Lung microvascular endothelial cell (primary cell): ENCODE measurements around the gene ERC2. TPM values are rescaled to one million over a fixed set of nuclear protein-coding genes. Genes with fewer than 3 reads are reported as not detected.
"Not testable (repeated sequence)": the region's sequence is repeated elsewhere in the genome, so short reads cannot be mapped to it uniquely, and the experiment has no call there.

Source experiments
- DNase-seq, 2 donors: peaks; one replicate each; pipeline versions ENCODE4 v3.0.0 to v3.0.0-alpha.2; 2010; ENCODE audit warnings: low read depth in 2 of 2
- total RNA-seq: library from RNA; depleted of rRNA; stranded (reverse); fragments of >200 nt; gene quantifications from 2 replicates; pipeline ENCODE4 v1.2.1, GENCODE V29; 2014

The ERC2 gene
- total RNA-seq, 1 donor from 2014 or later = 2.2 TPM

DNA sequence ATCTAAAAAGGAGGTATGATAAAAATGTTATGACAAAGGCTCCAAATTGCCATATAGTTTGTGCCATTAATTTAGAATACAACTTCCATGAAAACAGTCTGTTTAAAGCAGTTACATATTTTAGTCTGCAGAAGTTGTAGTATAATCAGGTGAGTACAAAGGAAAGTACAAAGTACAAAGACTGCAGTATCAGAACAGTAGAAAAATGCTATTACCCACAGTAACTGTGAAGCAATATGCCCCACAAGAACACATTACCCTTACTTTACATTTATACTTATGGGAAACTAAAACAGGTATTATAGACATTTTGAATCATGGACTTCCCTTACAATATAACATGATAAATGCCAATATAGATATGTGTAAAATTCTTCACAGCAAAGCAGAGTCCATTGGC lies 398.5 kb downstream of the ERC2 start:
- DNase-seq = no peak

DNA sequence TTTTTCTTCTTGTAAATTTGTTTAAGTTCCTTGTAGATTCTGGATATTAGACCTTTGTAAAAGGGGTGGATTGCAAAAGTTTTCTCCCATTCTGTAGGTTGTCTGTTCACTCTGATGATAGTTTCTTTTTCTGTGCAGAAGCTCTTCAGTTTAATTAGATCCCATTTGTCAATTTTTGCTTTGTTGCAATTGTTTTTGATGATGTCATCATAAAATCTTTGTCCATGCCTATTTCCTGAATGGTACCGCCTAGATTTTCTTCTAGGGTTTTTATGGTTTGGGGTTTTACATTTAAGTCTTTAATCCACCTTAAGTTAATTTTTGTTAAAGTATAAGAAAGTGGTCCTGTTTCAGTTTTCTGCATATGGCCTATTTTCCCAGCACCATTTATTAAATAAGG lies 401.9 kb downstream of the ERC2 start:
- DNase-seq = not testable (repeated sequence)

DNA sequence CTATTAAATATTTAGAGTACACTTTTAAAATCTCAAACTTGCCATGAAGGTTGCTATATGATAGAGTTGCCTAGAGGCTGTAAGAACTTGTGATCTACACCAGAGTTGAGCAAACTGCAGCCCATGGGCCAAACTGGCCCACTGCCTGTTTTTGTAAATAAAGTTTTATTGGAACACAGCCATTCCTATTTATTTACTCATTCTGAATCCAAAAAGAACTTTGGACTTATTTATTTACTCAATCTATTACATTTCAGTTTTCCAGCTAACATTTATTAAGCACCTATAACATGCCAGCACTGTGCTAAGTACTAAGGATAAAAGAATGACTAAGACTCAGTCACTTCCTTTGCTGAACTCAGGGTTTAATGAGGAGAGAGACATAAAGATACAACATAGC lies 403.6 kb downstream of the ERC2 start:
- DNase-seq = no peak

DNA sequence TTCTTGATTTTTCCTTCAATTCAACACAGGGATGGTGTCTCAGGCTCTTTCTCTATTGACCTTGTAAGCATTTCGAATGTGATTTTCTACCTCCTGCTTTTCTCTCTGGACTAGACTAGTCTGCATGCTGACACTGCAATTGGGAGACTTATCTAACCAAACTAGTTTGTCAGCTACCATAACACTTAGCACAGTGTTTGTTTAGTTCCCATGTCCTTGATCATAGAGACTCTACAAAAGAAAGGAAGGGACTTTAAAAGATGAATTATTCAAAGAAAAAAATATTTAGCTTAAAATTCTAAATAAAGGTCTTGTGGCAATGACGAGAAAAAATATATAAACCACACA lies 407.0 kb downstream of the ERC2 start:
- DNase-seq = no peak

DNA sequence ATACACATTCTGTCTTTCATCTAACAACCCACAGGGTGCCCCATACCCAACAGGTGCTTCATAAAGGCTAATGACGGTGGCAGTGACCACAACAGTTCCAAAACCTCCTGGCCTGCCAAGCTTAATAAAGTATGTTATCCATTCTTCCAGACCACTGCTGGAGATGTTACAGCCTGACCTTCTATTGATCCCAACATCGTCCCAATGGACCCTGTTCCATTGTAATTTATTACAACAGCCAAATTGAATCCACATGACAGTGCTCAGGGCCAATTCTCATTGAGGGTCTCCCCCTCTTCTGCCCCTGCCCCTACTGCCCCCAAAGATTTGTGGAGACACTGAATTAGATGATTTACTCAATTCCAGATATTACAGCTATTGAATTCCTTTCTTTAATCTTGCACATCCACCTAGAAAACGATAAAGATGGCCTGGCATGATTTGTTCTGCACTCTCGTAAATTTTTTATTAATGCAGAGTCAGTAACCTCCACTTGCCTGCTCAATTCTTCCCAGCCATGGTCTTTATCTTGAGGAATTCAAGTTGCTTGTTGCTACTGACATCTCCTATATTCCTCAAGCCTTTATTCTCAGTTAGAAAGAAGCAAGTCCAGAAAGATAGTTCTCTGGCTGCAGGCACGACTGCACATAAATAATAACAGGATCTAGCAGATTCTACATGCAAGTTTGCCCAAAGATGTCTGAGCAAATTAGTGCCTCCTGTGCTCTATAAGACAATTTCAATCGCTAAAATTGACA lies 407.6 kb downstream of the ERC2 start:
- DNase-seq = no peak

DNA sequence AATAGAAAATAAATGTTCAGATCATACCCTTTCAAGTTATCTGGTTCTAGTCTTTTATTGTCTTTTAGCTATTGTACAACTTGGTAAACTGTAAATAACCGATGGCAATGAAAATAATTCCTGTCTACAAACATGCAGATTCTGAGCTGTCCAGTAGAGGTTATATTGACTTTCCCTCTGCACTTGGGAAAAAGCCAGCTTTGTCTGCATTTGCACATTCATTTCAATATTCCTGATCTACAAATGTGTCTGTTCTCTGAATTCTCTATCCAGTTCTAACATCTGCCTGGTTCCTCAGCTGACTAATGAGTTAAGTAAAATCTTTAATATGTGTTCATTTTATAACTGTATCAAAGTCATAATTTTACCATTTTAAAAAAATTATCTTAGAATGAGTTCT lies 408.5 kb downstream of the ERC2 start:
- DNase-seq = no peak

DNA sequence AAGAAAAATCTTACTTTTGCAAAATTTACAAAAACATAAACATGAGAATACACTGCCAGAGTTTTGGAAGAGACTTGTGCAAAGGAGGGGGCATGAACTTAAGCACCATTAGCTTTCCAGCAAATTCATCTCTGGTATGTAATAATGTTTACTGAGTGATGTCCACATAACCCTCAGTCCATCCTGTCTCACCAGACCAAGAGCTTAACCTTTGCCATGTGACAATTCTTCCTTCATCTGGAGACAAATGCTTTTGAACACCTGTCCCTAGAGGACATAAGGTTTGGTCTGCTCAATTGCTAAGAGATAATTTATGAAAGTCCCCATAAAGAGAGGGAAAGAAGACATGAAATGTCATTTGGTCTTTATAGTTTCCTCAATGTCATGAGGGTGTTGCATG lies 412.3 kb downstream of the ERC2 start:
- DNase-seq = no peak

DNA sequence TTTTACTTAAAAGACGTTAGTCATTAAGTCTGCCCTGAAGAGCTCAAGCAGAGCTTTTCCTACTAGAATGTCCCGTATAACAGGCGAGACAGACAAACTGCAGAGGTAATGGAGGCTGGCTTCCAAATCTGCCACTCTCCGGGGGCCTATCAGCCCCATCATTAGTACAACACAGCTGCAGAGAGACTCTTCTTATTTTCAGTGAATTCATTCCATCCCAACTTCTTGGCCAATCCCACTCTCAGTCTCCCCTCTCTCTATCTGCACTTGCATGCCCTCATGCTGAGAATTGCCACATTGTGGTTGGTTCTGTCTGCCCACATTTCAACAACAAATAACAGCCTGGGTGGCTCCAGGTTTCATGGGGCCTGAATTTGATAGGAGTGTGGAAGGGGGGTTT lies 412.7 kb downstream of the ERC2 start:
- DNase-seq = no peak

DNA sequence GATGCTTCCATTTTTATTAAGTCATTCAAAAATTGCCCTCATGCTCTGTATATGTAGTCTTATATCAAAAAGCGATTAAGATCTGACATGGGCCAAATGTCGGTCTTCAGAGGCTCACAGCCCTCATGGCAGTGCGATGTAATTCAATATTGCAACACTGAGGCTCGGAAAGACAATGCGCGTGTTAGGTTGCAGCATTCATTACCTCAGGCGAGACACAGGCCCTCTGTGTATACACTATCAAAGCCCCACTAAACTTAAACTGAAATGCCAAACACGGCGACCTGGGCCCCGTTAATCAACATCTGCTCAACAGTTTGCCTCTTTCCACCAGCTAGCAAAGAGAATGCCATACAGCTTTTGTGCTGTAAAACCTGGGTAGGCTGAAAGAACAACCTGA lies 413.4 kb downstream of the ERC2 start:
- DNase-seq = no peak

DNA sequence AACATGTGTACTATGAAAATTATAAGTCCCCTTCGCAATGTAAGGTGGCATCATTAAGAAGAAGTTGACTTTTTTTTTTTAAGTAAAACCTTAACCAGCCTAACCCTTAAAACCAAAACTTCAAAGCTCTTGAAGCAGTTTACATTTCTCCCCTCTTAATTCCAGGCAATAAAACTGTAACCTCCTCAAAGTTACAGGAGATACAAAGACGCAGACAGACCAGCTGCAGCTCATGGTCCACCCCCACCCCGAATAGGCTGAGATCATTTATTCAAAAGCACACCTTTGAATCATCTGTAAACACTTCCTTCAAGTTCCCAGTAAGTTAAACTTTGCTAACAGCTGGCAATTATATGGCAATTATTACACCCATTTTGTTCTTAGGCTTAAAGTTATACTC lies 414.5 kb downstream of the ERC2 start:
- no peak for DNase-seq

DNA sequence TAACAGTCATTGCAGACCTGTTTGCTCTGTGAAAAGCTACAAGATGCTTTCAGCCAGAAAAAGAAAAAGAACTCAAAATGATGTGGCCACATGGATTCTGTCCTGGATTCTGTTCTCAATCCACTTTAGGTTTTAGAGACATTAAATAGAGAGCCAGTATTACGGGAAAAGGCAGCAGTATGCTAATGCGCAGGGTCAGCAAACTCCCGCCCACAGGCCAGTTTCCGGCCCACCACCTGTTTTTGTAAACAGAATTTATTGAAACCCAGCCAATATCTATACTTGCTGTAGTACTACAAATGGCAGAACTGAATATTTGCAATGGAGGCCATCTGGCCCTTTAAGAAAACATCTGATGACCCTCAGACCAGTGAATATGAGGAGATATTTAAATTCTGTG lies 416.1 kb downstream of the ERC2 start:
- no peak for DNase-seq

DNA sequence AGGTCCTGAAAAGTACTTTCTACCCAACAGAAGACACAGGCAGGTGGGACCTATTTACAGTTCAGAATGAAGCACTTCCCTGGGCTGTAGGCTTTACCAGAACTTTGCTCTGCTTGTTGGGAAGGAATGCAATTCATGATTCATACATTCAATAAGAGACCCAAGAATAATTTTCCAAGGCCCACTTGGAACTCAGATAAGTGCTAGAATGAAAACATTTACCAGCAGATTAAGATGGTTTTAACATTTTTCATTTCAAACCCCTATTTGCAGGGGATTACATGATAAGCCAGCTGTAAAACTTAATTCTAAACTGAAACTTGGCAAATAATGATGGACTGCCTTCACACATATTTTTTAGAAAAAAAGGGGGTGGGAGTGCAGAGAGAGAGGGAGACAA lies 417.2 kb downstream of the ERC2 start:
- no peak for DNase-seq

DNA sequence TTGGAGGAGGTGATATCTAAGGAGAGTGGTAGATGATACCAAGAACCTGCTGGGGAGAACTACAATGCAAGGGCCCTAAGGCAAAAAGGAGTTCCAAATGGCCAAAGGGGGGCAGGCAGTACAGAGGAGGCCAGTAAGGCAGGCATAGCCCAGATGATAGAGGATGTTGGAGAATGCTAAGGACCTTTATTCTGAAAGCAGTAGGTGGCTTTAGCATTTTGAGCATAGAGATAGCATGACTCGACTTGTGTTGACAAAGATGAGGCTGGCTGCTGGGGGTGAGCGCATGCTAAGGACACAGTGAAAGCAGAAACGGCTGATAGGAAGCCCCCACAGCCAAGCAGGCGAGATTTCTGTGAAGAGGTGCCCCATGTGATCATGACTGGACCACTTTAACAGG lies 419.3 kb downstream of the ERC2 start:
- no peak for DNase-seq

DNA sequence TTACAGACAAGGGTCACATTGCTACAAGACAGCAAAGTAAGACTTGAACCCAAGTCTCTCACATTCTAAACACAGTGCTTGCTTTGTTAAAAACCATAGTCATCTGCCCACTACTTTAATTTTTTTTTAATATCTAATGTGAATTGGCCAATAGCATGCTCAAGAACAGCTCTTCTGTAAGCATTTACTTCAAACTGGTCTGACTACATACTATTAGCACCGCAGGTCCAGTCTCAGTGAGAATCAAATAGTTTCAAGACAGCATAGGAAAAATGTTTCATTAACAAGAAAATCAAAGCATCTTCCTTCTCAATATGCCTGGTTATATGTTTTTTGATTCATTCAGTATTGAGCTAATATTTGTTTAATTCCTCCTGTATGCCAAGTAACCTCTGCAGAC lies 419.9 kb downstream of the ERC2 start:
- no peak for DNase-seq

DNA sequence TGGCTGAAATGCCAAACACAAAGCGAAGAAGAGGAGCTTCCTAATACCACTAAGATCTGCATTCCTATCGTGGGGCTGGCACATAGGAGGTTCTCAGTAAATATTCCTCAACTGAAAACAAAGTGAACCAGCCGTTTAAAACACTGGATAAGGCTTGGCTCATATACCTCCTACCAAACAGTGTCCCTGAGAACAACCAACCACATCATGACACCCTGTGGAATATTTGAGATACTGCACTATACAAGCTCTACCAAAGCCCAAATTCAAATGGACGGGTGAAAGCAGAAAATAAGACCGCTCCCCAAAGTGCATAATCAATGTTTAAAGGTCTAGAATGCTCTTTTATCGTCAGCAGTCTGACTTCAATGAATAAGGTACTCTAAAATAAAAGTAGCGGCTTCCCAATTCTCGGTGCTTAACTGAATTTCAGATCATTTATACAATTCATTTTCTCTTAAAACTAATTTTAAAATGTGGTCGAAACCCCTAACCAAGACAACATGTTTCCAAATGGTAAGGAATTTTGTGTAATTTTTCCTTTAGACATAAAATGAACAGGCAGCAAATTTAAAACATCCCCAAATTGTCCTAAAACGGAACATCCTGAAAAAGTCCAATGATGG lies 425.8 kb downstream of the ERC2 start:
- peak in 1 of 2 donors; percentile 40 for DNase-seq

DNA sequence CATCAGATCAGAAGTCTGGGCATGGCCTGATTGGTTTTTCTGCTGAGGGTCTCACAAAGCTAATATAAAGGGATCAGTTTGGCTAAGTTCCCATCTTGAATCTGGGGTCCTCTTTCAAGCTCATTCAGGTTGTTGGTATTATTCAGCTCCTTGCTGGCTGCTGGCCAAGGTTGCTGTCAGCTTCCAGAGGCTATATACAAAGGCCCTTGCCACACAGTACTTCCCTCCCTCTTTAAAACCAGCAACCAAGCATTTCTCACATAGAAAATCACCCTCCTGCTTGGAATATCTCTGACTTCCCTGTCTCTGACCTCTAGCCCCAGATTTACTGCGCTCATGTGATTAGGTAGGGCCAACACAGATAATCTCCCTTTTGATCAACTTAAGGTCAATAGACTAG lies 442.9 kb downstream of the ERC2 start:
- DNase-seq = no peak

DNA sequence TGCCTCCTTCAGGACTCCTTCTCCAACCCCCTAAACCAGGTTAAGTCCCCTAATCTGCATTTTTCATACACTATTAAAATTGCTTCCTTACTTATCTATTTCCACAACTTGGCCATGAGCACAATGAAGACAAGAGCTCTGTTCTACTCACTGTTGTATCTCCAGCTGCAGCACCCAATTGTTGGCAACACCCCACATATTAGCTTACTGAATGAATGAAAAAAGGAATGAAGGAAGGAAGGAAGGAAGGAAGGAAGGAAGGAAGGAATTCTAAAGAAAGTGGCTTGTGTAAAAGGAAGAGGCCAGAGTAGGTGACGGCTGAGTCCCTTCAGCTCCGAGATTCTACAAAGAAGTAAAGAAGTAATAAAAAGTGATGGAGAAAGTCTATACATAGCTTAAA lies 444.7 kb downstream of the ERC2 start:
- no peak for DNase-seq

DNA sequence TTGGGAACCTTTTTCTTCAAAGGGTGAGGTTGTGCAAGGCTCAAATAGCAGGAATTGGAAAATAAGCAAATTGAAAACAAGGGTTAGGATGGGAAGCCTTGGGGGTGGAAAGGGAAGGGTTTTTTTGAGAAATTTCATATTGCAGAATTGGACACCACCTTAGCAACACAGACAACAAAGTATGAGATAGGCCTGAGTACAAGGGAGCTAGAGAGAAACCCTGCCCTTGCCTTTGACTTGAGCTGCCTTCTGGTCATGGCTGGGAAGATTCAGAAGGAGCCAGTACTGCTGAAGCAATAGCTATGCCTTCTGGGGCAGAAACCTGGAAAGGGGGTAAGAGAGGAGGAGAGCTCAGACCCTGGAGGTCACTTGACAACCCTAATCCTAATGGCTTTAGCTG lies 445.6 kb downstream of the ERC2 start:
- DNase-seq = no peak

DNA sequence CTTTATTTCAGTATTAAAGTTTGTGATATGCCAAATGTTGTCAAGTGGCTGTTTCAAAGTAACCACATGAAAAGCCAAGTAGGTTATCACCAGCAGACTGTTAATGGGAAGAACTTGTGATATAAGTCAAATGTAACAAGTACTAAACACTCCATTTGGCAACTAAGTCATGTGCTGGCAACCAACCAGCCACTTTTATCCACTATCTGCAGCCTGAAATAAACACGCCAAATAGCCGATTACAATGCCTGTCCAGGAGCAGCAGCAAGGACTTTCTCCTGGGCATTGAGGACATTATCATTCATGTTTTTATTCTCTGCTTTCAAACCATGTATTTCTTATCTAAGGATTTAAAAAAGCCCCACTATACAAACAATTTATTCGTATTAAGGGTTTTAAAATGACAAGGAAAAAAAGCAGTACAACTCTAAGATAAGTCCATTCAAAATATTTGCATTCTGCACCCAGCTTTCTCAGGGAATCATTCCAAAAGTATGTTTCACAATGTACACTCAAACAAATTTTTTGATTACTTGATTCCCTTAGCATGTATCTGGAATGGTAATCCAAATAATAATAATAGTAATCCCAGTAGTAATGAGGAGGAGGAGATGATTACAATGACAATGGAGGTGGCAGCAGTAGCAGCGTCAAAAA lies 448.6 kb downstream of the ERC2 start:
- DNase-seq = no peak

DNA sequence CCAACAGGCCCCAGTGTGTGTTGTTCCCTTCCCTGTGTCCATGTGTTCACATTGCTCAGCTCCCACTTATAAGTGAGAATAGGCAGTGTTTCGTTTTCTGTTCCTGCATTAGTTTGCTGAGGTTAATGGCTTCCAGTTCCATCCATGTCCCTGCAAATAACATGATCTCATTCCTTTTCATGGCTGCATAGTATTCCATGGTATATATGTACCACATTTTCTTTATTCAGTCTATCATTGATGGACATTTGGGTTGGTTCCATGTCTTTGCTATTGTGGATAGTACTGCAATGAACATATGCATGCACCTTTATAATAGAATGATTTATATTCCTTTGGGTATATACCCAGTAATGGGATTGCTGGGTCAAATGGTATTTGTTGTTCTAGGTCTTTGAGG lies 452.9 kb downstream of the ERC2 start:
- not testable (repeated sequence) for DNase-seq

DNA sequence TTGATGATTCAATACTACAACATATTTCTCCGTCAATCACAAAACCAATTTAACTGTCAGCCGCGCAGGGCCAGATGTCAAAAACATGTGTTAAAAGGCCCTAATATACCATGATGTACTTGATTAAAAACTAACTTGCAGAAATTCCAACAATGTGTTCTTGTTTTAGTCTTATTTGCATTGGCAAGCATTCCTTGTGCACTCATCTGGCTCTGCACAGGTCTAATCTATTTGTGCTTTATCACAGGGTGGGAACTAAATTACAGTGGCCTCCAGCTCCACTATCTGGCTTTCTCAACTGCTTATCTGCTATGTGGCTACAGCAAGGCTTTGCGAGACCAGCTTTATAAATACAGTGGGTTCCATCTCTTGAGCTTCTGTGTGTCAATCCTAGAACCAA lies 455.5 kb downstream of the ERC2 start:
- no peak for DNase-seq

DNA sequence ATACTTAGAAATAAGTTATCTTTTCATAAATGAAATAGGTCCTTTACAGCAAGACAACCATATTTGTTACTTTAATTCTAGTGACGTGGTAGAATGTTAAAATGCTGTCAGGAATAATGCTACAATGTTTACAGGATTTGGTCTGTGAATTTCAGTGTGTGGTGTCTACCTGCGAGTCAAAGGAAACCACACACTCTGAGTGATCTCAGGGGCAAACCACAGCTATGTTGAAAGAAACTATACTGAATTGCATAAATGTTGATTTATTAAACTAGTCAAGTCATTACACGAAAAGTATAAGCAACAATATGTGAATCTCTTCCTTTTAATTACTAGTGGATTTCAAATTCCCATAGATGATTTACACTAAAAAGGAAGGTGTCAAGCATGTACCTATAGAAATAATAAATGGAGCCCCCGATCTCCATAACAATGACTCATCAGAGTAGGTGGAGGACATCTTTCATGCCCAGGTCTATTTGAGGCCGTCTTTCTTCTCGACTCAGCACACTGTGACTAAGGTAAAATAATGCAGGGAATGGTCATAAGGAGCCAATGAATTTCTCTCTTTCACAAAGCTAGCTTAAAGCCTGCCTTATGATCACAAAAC lies 463.0 kb downstream of the ERC2 start:
- DNase-seq = no peak

DNA sequence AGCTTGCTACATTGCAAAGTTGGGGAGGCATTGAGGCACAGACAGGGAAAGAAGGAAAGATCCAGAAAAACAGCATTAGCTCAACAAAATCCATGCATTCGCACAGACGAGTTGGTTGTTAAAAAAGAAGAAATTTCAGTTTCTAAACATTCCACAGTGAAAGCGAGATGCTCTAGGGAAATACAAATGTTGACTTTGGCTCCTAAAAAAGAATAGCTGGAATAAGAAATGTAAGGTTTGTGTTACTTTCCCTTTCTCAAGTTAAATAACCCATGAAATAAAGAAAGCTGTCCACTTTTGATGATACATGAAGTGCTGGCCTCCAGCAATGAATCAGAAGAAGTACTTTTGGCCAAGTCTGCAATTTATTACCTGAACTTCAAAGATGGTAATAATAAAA lies 465.1 kb downstream of the ERC2 start:
- DNase-seq = no peak
